ENCODE data around the gene PLA2G3. TPM values are rescaled to one million over a fixed set of nuclear protein-coding genes. Genes with fewer than 3 reads are reported as not detected.
A peak's percentile ranks its signal among the peaks of the same experiment; 100 is the strongest.

PLA2G3 gene
- total RNA-seq, 2 donors from 2014 or later: not detected

DNA sequence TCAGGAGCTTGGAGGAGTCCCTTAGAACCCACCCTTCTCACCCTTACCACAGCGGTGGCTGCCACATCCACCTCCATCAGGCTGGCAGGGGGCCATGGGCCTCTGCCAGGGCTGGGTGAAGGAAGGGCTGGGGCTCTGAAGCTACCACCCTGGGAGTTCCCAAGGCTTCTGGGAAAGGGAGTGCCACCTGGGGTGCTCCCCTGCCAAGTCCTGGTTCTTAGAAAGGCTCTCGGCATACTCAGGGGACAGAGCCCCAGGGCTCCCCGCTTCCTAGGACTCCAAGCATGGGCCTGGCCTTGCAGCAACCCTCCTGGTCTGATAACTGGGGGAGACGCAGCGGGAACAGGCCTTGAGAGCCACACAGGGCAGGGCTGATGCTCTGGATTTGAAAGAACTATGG, 438 bp upstream of the PLA2G3 start:
- Histone ChIP-seq H3K9me3 (no peaks in the 10 kb centered on the region), H3K4me3 (no peak overlapping the region), H3K27ac (no peak overlapping the region), H3K4me1 (peaks cover 6% of the 10 kb centered on the region), H3K27me3 (no peaks in the 10 kb centered on the region), H3K36me3 (replicated peaks in 1 of 2; ENCODE audit: insufficient read depth in 1 of 2, low read depth in 2 of 2) (no peaks in the 10 kb centered on the region)
- intact Hi-C loops (cut with DNase I): loop anchor here (10.0 kb wide), 1 partner anchor 196 kb away; no protein-coding TSS in a partner anchor
- TF ChIP-seq POLR2A (IDR thresholded peaks at IDR 0.05): no peak
- TF ChIP-seq, protein P1, sequence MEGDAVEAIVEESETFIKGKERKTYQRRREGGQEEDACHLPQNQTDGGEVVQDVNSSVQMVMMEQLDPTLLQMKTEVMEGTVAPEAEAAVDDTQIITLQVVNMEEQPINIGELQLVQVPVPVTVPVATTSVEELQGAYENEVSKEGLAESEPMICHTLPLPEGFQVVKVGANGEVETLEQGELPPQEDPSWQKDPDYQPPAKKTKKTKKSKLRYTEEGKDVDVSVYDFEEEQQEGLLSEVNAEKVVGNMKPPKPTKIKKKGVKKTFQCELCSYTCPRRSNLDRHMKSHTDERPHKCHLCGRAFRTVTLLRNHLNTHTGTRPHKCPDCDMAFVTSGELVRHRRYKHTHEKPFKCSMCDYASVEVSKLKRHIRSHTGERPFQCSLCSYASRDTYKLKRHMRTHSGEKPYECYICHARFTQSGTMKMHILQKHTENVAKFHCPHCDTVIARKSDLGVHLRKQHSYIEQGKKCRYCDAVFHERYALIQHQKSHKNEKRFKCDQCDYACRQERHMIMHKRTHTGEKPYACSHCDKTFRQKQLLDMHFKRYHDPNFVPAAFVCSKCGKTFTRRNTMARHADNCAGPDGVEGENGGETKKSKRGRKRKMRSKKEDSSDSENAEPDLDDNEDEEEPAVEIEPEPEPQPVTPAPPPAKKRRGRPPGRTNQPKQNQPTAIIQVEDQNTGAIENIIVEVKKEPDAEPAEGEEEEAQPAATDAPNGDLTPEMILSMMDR (IDR thresholded peaks at IDR 0.05): no peak
- ATAC-seq (peak; percentile 25), DNase-seq (peak in 3 of 4 donors; percentile 20 to 53 (median 53))
- WGBS, 2 donors: 30 to 59% methylated on average over 4 to 5 of the region's 5 CpGs

DNA sequence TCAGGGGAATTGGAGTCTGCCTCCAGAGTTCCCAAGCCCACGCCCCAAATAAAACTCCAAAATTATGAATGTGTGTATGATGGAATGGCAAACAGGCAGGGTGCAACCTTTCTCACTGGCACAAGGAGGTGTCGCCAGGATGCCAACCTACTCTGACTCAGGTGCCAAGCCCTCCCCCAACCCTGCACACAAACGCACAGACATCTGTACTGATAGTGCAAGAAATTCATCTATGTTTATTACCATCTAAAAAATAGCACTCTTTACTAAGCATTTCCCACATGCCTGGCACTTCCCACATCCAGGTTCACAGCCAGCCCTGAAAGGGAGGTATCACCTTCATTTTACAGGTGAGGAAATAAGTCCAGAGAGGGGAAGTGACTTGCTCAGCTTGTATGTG, 1.2 kb downstream of the PLA2G3 start:
- Histone ChIP-seq H3K27me3 (no peaks in the 10 kb centered on the region), H3K27ac (no peak overlapping the region), H3K4me3 (no peak overlapping the region), H3K9me3 (no peaks in the 10 kb centered on the region), H3K36me3 (replicated peaks in 1 of 2; ENCODE audit: insufficient read depth in 1 of 2, low read depth in 2 of 2) (no peaks in the 10 kb centered on the region), H3K4me1 (peaks cover 6% of the 10 kb centered on the region)
- intact Hi-C loops (cut with DNase I): no loop called here
- TF ChIP-seq, protein P1 (IDR thresholded peaks at IDR 0.05): no peak
- no peak for TF ChIP-seq POLR2A (IDR thresholded peaks at IDR 0.05)
- ATAC-seq (no peak), DNase-seq (no peak)
- WGBS, 2 donors: 50 to 54% methylated on average over 3 of the region's 3 CpGs

DNA sequence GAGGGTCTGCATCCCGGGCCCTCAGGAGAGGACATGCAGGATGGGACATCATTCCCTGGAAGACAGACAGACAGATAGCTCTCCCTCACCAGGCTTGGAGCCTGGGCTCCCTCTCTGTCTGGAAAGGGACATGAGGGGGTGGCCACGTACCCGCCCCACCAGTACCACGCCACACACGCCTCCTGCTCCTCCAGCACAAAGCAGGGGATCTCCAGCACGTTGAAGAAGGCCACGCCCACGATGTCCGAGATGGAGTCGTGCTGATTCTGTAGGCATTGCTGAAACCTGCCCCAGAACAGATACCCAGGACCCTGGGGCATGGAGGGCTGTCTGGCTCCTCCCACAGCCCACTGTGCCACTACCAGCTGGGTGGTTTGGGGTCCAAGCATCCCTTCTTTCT, 2.2 kb downstream of the PLA2G3 start:
- Histone ChIP-seq H3K27me3 (no peaks in the 10 kb centered on the region), H3K4me3 (no peak overlapping the region), H3K36me3 (replicated peaks in 1 of 2; ENCODE audit: insufficient read depth in 1 of 2, low read depth in 2 of 2) (no peaks in the 10 kb centered on the region), H3K9me3 (no peaks in the 10 kb centered on the region), H3K27ac (no peak overlapping the region), H3K4me1 (peaks cover 6% of the 10 kb centered on the region)
- 65 to 78% methylated on average over 6 to 10 of the region's 10 CpGs for WGBS, 2 donors
- intact Hi-C loops (cut with DNase I): no loop called here
- no peak for TF ChIP-seq POLR2A (IDR thresholded peaks at IDR 0.05)
- TF ChIP-seq, protein P1 (IDR thresholded peaks at IDR 0.05): no peak
- DNase-seq (no peak), ATAC-seq (no peak)

DNA sequence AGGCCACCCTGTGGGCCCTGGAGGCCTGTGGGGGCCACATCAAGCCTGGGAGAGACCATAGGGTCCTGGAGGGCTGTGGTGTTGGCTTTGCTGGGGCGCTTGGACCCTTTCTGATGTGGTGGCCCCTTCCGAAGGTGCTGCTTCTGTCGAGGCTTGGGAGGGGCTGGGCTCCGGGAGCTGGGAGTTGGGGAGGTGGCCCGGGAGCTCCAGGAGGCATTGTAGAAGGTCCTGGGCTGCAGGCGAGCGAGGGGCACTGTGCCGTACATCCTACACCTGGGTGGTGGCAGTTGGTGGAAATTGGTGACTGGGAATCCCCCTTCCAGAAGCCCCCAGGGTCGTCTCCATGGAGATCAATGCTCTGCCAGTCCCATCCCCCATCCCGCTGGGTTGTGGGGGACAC, 2.6 kb downstream of the PLA2G3 start:
- no peaks in the 10 kb centered on the region for H3K27me3 ChIP-seq
- H3K36me3 ChIP-seq (replicated peaks in 1 of 2; ENCODE audit: insufficient read depth in 1 of 2, low read depth in 2 of 2): no peaks in the 10 kb centered on the region
- peaks cover 6% of the 10 kb centered on the region for H3K4me1 ChIP-seq
- ATAC-seq (no peak), DNase-seq (no peak)
- H3K9me3 ChIP-seq: no peaks in the 10 kb centered on the region
- intact Hi-C loops (cut with DNase I): no loop called here
- no peak overlapping the region for H3K27ac ChIP-seq
- 51% methylated on average over 7 of the region's 10 CpGs; no CpG with 5 or more reads in 1 of the 2 donors for whole genome bisulfite sequencing, 2 donors
- TF ChIP-seq, protein P1 (IDR thresholded peaks at IDR 0.05): no peak
- TF ChIP-seq POLR2A (IDR thresholded peaks at IDR 0.05): no peak
- no peak overlapping the region for H3K4me3 ChIP-seq

DNA sequence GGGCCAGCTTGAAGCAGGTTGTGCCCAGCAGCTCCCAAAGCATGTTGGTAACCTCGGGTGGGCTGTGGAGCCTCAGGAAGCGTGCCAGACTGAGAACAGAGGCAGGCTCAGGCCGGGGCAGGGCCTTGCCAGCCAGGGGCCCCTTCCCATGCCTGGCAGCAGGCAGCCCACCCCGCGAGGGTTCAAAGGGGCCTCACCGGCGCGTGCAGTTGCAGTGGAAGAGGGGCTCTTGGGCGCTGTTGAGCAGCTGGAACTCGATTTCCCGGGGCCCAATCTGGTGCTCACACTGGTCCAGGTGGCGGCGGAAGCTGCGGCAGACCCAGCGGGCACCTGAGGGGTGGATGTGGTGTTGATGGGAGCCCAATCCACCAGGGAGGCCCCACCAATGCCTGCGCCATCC, 3.6 kb downstream of the PLA2G3 start:
- ATAC-seq: no peak
- DNase-seq: no peak
- Histone ChIP-seq H3K4me3 (no peak overlapping the region), H3K36me3 (replicated peaks in 1 of 2; ENCODE audit: insufficient read depth in 1 of 2, low read depth in 2 of 2) (no peaks in the 10 kb centered on the region), H3K4me1 (peaks cover 14% of the 10 kb centered on the region), H3K27me3 (no peaks in the 10 kb centered on the region), H3K27ac (no peak overlapping the region), H3K9me3 (no peaks in the 10 kb centered on the region)
- WGBS, 2 donors: 94% methylated on average over 16 of the region's 16 CpGs; no CpG with 5 or more reads in 1 of the 2 donors
- TF ChIP-seq POLR2A (IDR thresholded peaks at IDR 0.05): no peak
- TF ChIP-seq, protein P1 (IDR thresholded peaks at IDR 0.05): no peak
- intact Hi-C loops (cut with DNase I): no loop called here
